HG02623 (cell line): ENCODE results near the gene OR2C1.

Experiments
- ATAC-seq: cut with Tn5 transposase; IDR thresholded peaks from one replicate; pipeline ENCODE4 v1.9.1; 2021; ENCODE audit warnings: moderate library complexity; ENCODE audit not compliant: unreplicated experiment

The OR2C1 gene

GRCh38 chr16:3355589-3355988 lies at the start of gene OR2C1:
TSS of gene OR2C1 (plus strand) at chr16:3355889. CDS start at chr16:3355941, 52 bp downstream.
- no peak for ATAC-seq

GRCh38 chr16:3306078-3306477 lies 49.6 kb upstream of the OR2C1 start:
- ATAC-seq: no peak

- no peak for ATAC-seq
Observed at GRCh38 chr16:3311496-3311895, 44.2 kb upstream of the OR2C1 start.

GRCh38 chr16:3317315-3317999 lies 38.2 kb upstream of the OR2C1 start:
- no peak for ATAC-seq

- ATAC-seq: no peak
Observed at GRCh38 chr16:3321816-3322215, 33.9 kb upstream of the OR2C1 start.

GRCh38 chr16:3327514-3327913 lies 28.2 kb upstream of the OR2C1 start:
- ATAC-seq: no peak

- ATAC-seq: no peak
Observed at GRCh38 chr16:3328104-3328503, 27.6 kb upstream of the OR2C1 start.

- ATAC-seq: no peak
Observed at GRCh38 chr16:3328643-3329042, 27.0 kb upstream of the OR2C1 start.

GRCh38 chr16:3346041-3346440 lies 9.6 kb upstream of the OR2C1 start:
- ATAC-seq: no peak

GRCh38 chr16:3347586-3347985 lies 8.1 kb upstream of the OR2C1 start:
- ATAC-seq: no peak

GRCh38 chr16:3348547-3349167 lies 7.0 kb upstream of the OR2C1 start:
- ATAC-seq: no peak

GRCh38 chr16:3349175-3349574 lies 6.5 kb upstream of the OR2C1 start:
- no peak for ATAC-seq

- ATAC-seq: no peak
Observed at GRCh38 chr16:3356118-3356517, 429 bp downstream of the OR2C1 start.

- no peak for ATAC-seq
Observed at GRCh38 chr16:3358871-3359270, 3.2 kb downstream of the OR2C1 start.

- ATAC-seq: no peak
Observed at GRCh38 chr16:3362931-3363330, 7.2 kb downstream of the OR2C1 start.

- ATAC-seq: no peak
Observed at GRCh38 chr16:3363793-3364192, 8.1 kb downstream of the OR2C1 start.

GRCh38 chr16:3364774-3365427 lies 9.2 kb downstream of the OR2C1 start:
- no peak for ATAC-seq

GRCh38 chr16:3369073-3369472 lies 13.4 kb downstream of the OR2C1 start:
- no peak for ATAC-seq

GRCh38 chr16:3375680-3376079 lies 20.0 kb downstream of the OR2C1 start:
- no peak for ATAC-seq

- ATAC-seq: no peak
Observed at GRCh38 chr16:3377917-3378316, 22.2 kb downstream of the OR2C1 start.

- no peak for ATAC-seq
Observed at GRCh38 chr16:3383045-3383448, 27.4 kb downstream of the OR2C1 start.

- ATAC-seq: no peak
Observed at GRCh38 chr16:3388325-3388724, 32.6 kb downstream of the OR2C1 start.
